HEK293T (cell line): ENCODE measurements around the gene PLAAT3.

Experiments used
- ARNT ChIP-seq: fragments of 450-650 bp; IDR thresholded peaks from 2 replicates; pipeline ENCODE4 v1.6.1; 2017; ENCODE audit warnings: mild to moderate bottlenecking
- BHLHE40 ChIP-seq: fragments of 450-650 bp; IDR thresholded peaks from 2 replicates; pipeline ENCODE4 v1.6.1; 2016; ENCODE audit warnings: mild to moderate bottlenecking, moderate library complexity, borderline replicate concordance
- CTBP1 ChIP-seq: fragments of 450-650 bp; IDR thresholded peaks from 2 replicates; pipeline ENCODE4 v1.6.1; 2016; ENCODE audit warnings: borderline replicate concordance
- FOXA1 ChIP-seq: fragments of 450-650 bp; IDR thresholded peaks from 2 replicates; pipeline ENCODE4 v1.6.1; 2016; ENCODE audit warnings: mild to moderate bottlenecking
- FOXK2 ChIP-seq: fragments of 450-650 bp; IDR thresholded peaks from 2 replicates; pipeline ENCODE4 v1.6.1; 2016; ENCODE audit warnings: mild to moderate bottlenecking
- FOXM1 ChIP-seq: fragments of 450-650 bp; IDR thresholded peaks from 2 replicates; pipeline ENCODE4 v1.6.1; 2017; ENCODE audit warnings: mild to moderate bottlenecking, borderline replicate concordance
- HDGF ChIP-seq: fragments of 450-650 bp; IDR thresholded peaks from 2 replicates; pipeline ENCODE4 v1.6.1; 2017; ENCODE audit warnings: antibody characterized with exemption, borderline replicate concordance
- L3MBTL2 ChIP-seq: fragments of 450-650 bp; conservative IDR thresholded peaks from 2 replicates; pipeline ENCODE4 v1.6.1; 2016; ENCODE audit warnings: mild to moderate bottlenecking
- LEF1 ChIP-seq: fragments of 450-650 bp; IDR thresholded peaks from 2 replicates; pipeline ENCODE4 v1.6.1; 2017; ENCODE audit warnings: mild to moderate bottlenecking, borderline replicate concordance
- NFRKB ChIP-seq: fragments of 450-650 bp; IDR thresholded peaks from 2 replicates; pipeline ENCODE4 v1.6.1; 2016; ENCODE audit warnings: mild to moderate bottlenecking, moderate library complexity
- PKNOX1 ChIP-seq: fragments of 450-650 bp; IDR thresholded peaks from 2 replicates; pipeline ENCODE4 v1.6.1; 2016
- SUZ12 ChIP-seq: fragments of 450-650 bp; IDR thresholded peaks from 2 replicates; pipeline ENCODE4 v1.6.1; 2016; ENCODE audit warnings: mild to moderate bottlenecking
- TARDBP ChIP-seq: fragments of 450-650 bp; IDR thresholded peaks from 2 replicates; pipeline ENCODE4 v1.6.1; 2016
- ZNF384 ChIP-seq: fragments of 450-650 bp; IDR thresholded peaks from 2 replicates; pipeline ENCODE4 v1.6.1; 2016

- TF ChIP-seq PKNOX1 (no peak), SUZ12 (no peak), LEF1 (no peak), CTBP1 (no peak), BHLHE40 (no peak), TARDBP (no peak), HDGF (no peak), FOXA1 (no peak), NFRKB (no peak), FOXM1 (no peak), L3MBTL2 (no peak), ZNF384 (no peak), ARNT (no peak), FOXK2 (no peak)
Measured at GRCh38 chr11:63530021-63530420, 84.2 kb downstream of the PLAAT3 start.
